Heart right ventricle (tissue), 16 donors: ENCODE measurements around the gene GALNT16. TPM values are rescaled to one million over a fixed set of nuclear protein-coding genes. Genes with fewer than 3 reads are reported as not detected.

ENCODE experiments used
- ATAC-seq, 8 donors: fragments of 200-7000 bp; cut with Tn5 transposase; one replicate each; pipeline ENCODE4 v1.9.1; 2020; ENCODE audit warnings: mild to moderate bottlenecking in 8 of 8, moderate library complexity in 8 of 8, moderate number of reproducible peaks in 1 of 8
- DNase-seq, 2 donors: peaks; one replicate each; pipeline ENCODE4 v3.0.0-alpha.2; 2020
- H3K27ac ChIP-seq, 10 donors: fragments of 200-600 bp; sonication (generic) in 2 of 10; one replicate each; pipeline versions ENCODE4 v1.5.0 to v1.8.0; 2020 to 2022; ENCODE audit warnings: mild to moderate bottlenecking in 3 of 10
- H3K27me3 ChIP-seq, 7 donors: fragments of 200-600 bp; one replicate each; pipeline ENCODE4 v1.8.0; 2021 to 2022; ENCODE audit warnings: mild to moderate bottlenecking in 2 of 7
- H3K36me3 ChIP-seq, 9 donors: fragments of 200-600 bp; sonication (generic) in 1 of 9; one replicate each; pipeline versions ENCODE4 v1.5.0 to v1.8.0; 2020 to 2022; ENCODE audit warnings: mild to moderate bottlenecking in 2 of 9
- H3K4me1 ChIP-seq, 9 donors: fragments of 200-600 bp; sonication (generic) in 1 of 9; one replicate each; pipeline versions ENCODE4 v1.5.0 to v1.8.0; 2020 to 2022; ENCODE audit warnings: mild to moderate bottlenecking in 4 of 9
- H3K4me3 ChIP-seq, 10 donors: fragments of 200-600 bp; sonication (generic) in 2 of 10; one replicate each; pipeline versions ENCODE4 v1.5.0 to v1.8.0; 2020 to 2022; ENCODE audit warnings: mild to moderate bottlenecking in 7 of 10, moderate library complexity in 2 of 10
- H3K9me3 ChIP-seq, 11 donors: fragments of 200-600 bp in 10 of 11; sonication (generic) in 2 of 11; one replicate each; pipeline versions ENCODE4 v1.5.0 to v1.8.0; 2013 to 2022; ENCODE audit warnings: mild to moderate bottlenecking in 2 of 11, control low read depth in 1 of 11, moderate library complexity in 1 of 11
- CTCF ChIP-seq, 9 donors: fragments of 200-600 bp; sonication (generic) in 2 of 9; IDR thresholded peaks; one replicate each; pipeline versions ENCODE4 v1.5.0 to v1.8.0; 2021 to 2022; ENCODE audit warnings: antibody characterized with exemption in 9 of 9, mild to moderate bottlenecking in 5 of 9, moderate library complexity in 1 of 9
- WGBS, 2 donors: extraction: QIAGEN DNeasy Blood & Tissue Kit; methylation state at CpG; one replicate each; pipeline ENCODE4 v1.1.7; 2013; ENCODE audit warnings: inconsistent platforms in 1 of 2; 5-methylcytosine and 5-hydroxymethylcytosine counted together
- intact Hi-C, 10 donors: fragments of 100-400 bp; cut with DNase I; formaldehyde crosslinking; loops; one replicate each; pipeline versions ENCODE4 v1.11.1 to v1.14.2; 2022
- polyA plus RNA-seq, 2 donors: library from polyadenylated mRNA; stranded (reverse); fragments of 200-250 nt; gene quantifications; one replicate each; pipeline ENCODE4 v1.2.3, GENCODE V29; 2013
- total RNA-seq, 10 donors: library from RNA; stranded (reverse); fragmentation: NEBNext Ultra II Directional in 3 of 10; extraction: Animal tissue kit (Norgen Biotek cat#: 25700) in 3 of 10; gene quantifications; one replicate each; pipeline versions ENCODE4 v1.2.1 to v1.2.4, GENCODE V29; 2021 to 2023
- donor health status: Arrhythmogenic right ventricular cardiomyopathy.
- donor health status: ischemic (EF 13 %, LVEDD 7.1; RV severe dilation, severe dysfunction).
- donor health status: healthy with polysubstance abuse.
- donor health status: DM: no; HTN: yes; CAD: no.
- donor health status: DM: no; HTN: no; CAD: no.
- donor health status: ischemic (EF 25% LVEDD 6.9; RV normal size, moderate dysfunction).
- donor health status: ischemic (EF 25% LVEDD 5.7; RV mildly dilated, moderate dysfunction).
- donor health status: healthy.
- donor health status: DM: yes; HTN: yes; CAD: no.
- donor health status: Ischemic cardiomyopathy.
- donor health status: ischemic (EF 35%, LVEDD 5.7; RV mildly dilated, moderate dysfunction).
- donor health status: nonischemic (EF 11% LVEDD 7.7; RV severe dilation, severe dysfunction).
- donor health status: DM: yes; HTN: yes; CAD: no.
- donor health status: PGD.
- donor health status: ischemic (EF 29% LVEDD 5.4; RV normal size, mild dysfunction).
- donor health status: nonischemic (EF 23%, LVEDD 6.1; RV moderate dilation, normal function).

Gene GALNT16
- total and polyA plus RNA-seq, 12 donors, result 9.6 to 106 (median 68.3) TPM

- H3K27me3 ChIP-seq, result no peaks in the 10 kb centered on the region
- no peak for TF ChIP-seq CTCF (IDR thresholded peaks at IDR 0.05)
- no peaks in the 10 kb centered on the region for H3K36me3 ChIP-seq
- H3K9me3 ChIP-seq, result no peaks in the 10 kb centered on the region
- H3K4me3 ChIP-seq, result no peak overlapping the region
- DNase-seq (no peak), ATAC-seq (no peak)
- H3K27ac ChIP-seq, result peak overlapping the region in 2 of 10 donors; percentile 29 to 80
- intact Hi-C loops, result loop anchor here in 1 of 10 donors (10.0 kb wide), 1 partner anchor 50 kb away; the partner anchor contains the start of gene GALNT16
- peaks cover 10 to 47% (median 34%) of the 10 kb centered on the region in 9 donors for H3K4me1 ChIP-seq
- WGBS, 2 donors, result 83 to 92% methylated on average over 1 of the region's 1 CpG
These were observed 54.4 kb downstream of the GALNT16 start for GRCh38 chr14:69314327-69314726.

GRCh38 chr14:69315301-69315700 is 55.3 kb downstream of the GALNT16 start:
- ATAC-seq (peak in 1 of 8 donors; percentile 14), DNase-seq (no peak)
- Histone ChIP-seq H3K4me3 (no peak overlapping the region), H3K27ac (peak overlapping the region in 6 of 10 donors; percentile 13 to 80 (median 58)), H3K36me3 (no peaks in the 10 kb centered on the region), H3K9me3 (no peaks in the 10 kb centered on the region), H3K27me3 (no peaks in the 10 kb centered on the region), H3K4me1 (peaks cover 10 to 47% (median 34%) of the 10 kb centered on the region in 9 donors)
- 46 to 49% methylated on average over 4 of the region's 4 CpGs for WGBS, 2 donors
- TF ChIP-seq CTCF (IDR thresholded peaks at IDR 0.05), result no peak
- intact Hi-C loops, result loop anchor here in 1 of 10 donors (10.0 kb wide), 1 partner anchor 50 kb away; the partner anchor contains the start of gene GALNT16

GRCh38 chr14:69316449-69317101 is 56.6 kb downstream of the GALNT16 start:
- H3K27me3 ChIP-seq, result no peaks in the 10 kb centered on the region
- peak in 5 of 8 donors; percentile 17 to 40 (median 36) for ATAC-seq
- H3K4me3 ChIP-seq, result no peak overlapping the region
- H3K27ac ChIP-seq, result peak overlapping the region in 8 of 10 donors; percentile 36 to 86 (median 78)
- 72 to 81% methylated on average over 4 of the region's 4 CpGs for WGBS, 2 donors
- no peak for DNase-seq
- H3K36me3 ChIP-seq, result no peaks in the 10 kb centered on the region
- H3K9me3 ChIP-seq, result no peaks in the 10 kb centered on the region
- intact Hi-C loops, result loop anchor here in 2 of 10 donors (2.0 to 10.0 kb wide), 2 partner anchors 52 to 56 kb away; partner anchors contain the start of gene GALNT16 (in 2 of the 2)
- peaks cover 10 to 47% (median 34%) of the 10 kb centered on the region in 9 donors for H3K4me1 ChIP-seq
- TF ChIP-seq CTCF (IDR thresholded peaks at IDR 0.05), result peak in 2 of 9 donors; percentile 16 to 17

- H3K4me3 ChIP-seq, result no peak overlapping the region
- H3K4me1 ChIP-seq, result peaks cover 10 to 47% (median 34%) of the 10 kb centered on the region in 9 donors
- H3K27ac ChIP-seq, result peak overlapping the region; percentile 27 to 86 (median 73)
- peaks cover 0 to 2% (median 0%) of the 10 kb centered on the region in 9 donors for H3K36me3 ChIP-seq
- intact Hi-C loops, result loop anchor here in 2 of 10 donors (2.0 to 10.0 kb wide), 2 partner anchors 52 to 56 kb away; partner anchors contain the start of gene GALNT16 (in 2 of the 2)
- no peaks in the 10 kb centered on the region for H3K9me3 ChIP-seq
- peak; percentile 92 to 96 (median 93) for ATAC-seq
- no peaks in the 10 kb centered on the region for H3K27me3 ChIP-seq
- no peak for TF ChIP-seq CTCF (IDR thresholded peaks at IDR 0.05)
- WGBS, 2 donors, result 30 to 43% methylated on average over 6 of the region's 6 CpGs
- DNase-seq, result peak; percentile 40 to 84
These were observed 57.3 kb downstream of the GALNT16 start for GRCh38 chr14:69317102-69317755.
